Measurements from ENCODE around the gene URAD. TPM values are rescaled to one million over a fixed set of nuclear protein-coding genes. Genes with fewer than 3 reads are reported as not detected.

URAD gene
- total RNA-seq, 2 experiments from 2014 or later = not detected

DNA sequence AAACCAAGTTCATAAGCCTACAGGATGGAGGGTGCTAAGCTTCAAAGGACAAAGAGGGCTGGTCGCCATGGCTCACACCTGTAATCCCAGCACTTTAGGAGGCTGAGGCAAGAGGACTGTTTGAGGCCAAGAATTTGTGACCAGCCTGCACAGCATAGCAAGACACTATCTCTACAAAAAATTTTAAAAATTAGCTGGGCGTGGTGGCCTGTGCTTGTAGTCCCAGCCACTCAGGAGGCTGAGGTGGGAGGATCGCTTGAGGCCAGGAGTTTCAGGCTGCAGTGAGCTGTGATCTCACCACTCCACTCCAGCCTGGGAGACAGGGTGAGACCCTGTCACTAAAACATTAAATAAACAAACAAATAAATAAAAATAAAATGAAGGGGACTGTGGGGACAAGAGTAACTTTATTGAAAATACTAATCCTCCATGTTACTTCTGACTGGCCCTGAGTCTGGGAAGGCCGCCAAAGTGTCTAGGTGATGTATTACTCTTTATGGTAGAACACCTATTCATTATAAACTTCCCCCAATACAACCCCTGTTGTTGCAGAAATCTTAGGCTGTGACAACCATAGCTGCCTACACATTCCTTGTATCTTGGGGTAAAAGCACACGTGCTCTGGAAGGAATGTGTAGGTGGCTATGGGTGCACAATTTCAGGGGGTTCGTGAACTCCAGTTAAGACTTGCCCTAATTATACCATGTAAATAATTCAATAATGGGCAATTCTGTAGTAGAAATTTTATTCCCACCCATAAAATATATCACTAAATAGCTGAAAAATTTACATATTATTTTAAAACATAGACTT, 14.6 kb upstream of the URAD start:
- DNase-seq (ENCODE audit: low spot score) = no peak
- Histone ChIP-seq H3K4me1 (ENCODE audit: insufficient read depth, low read length, poor library complexity, severe bottlenecking) (no peaks in the 10 kb centered on the region), H3K9me3 (ENCODE audit: low read length) (no peaks in the 10 kb centered on the region), H3K27ac (ENCODE audit: low read depth, low read length, poor library complexity, severe bottlenecking) (no peak overlapping the region), H2AFZ (ENCODE audit: low read length) (no peak overlapping the region), H3K4me3 (ENCODE audit: low read depth, low read length, poor library complexity, severe bottlenecking) (no peak overlapping the region), H3K36me3 (ENCODE audit: insufficient read depth, low read length) (no peaks in the 10 kb centered on the region), H3K9me2 (ENCODE audit: insufficient read depth, low read length) (no peaks in the 10 kb centered on the region), H3K4me2 (ENCODE audit: low read length) (no peak overlapping the region), H4K20me1 (ENCODE audit: insufficient read depth, low read length) (no peaks in the 10 kb centered on the region), H3K79me2 (ENCODE audit: insufficient read depth, low read depth, low read length) (no peaks in the 10 kb centered on the region)
- no TSS peak for BruUV-seq (replicated peaks)
- CTCF ChIA-PET (ENCODE audit: unreplicated experiment) = interaction anchor here (0.5 kb wide), 1 partner anchor 16 kb away, joined by 3 read pairs; no protein-coding TSS in a partner anchor
- intact Hi-C loops (cut with micrococcal nuclease; ENCODE audit: unreplicated experiment) = loop anchor here (10.0 kb wide), 1 partner anchor 632 kb away; no protein-coding TSS in a partner anchor
- TF ChIP-seq EZH2phosphoT487 (IDR thresholded peaks at IDR 0.05; ENCODE audit: borderline replicate concordance, low read depth, low read length) = no peak
- TF ChIP-seq, protein P1, sequence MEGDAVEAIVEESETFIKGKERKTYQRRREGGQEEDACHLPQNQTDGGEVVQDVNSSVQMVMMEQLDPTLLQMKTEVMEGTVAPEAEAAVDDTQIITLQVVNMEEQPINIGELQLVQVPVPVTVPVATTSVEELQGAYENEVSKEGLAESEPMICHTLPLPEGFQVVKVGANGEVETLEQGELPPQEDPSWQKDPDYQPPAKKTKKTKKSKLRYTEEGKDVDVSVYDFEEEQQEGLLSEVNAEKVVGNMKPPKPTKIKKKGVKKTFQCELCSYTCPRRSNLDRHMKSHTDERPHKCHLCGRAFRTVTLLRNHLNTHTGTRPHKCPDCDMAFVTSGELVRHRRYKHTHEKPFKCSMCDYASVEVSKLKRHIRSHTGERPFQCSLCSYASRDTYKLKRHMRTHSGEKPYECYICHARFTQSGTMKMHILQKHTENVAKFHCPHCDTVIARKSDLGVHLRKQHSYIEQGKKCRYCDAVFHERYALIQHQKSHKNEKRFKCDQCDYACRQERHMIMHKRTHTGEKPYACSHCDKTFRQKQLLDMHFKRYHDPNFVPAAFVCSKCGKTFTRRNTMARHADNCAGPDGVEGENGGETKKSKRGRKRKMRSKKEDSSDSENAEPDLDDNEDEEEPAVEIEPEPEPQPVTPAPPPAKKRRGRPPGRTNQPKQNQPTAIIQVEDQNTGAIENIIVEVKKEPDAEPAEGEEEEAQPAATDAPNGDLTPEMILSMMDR (conservative IDR thresholded peaks at IDR 0.05; ENCODE audit: low read length) = no peak
- POLR2A ChIA-PET = interaction anchor here (1.9 kb wide), 1 partner anchor 9 kb away, joined by 5 read pairs; no protein-coding TSS in a partner anchor

DNA sequence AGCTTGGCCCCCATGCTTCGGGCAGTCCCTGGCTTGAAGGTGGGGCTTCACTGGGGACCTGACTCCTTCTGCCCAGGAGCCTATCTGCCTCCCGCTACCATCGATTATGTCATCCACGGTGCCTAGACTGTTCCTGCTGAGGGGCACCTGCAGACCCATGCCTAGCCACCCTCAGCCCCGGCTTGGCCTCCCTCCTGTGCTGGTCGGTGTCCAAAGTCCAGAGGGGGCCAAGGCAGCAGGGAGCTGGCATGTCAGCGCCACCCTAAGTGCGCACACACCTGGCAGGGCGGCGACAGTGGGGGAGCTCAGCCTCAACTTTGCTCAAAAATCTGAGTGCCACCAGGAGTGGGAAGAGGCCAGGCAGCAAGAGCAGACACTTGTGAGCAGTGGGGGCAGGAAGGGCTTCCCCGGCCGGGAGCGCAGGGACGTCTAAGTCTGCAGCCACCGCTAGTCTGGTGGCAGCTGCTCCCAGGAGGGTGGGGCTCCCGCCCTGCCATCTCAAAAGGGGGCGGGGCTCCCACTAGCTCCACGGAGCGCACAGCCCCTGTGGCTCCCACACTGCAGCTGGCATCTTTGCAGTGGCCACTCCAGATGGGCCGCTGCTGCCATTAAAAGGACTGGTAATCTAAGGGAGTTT, 13.5 kb upstream of the URAD start:
- H3K4me2 ChIP-seq (ENCODE audit: low read length) = no peak overlapping the region
- ChIA-PET CTCF (ENCODE audit: unreplicated experiment) (no interaction called here), POLR2A (interaction anchor here (1.9 kb wide), 1 partner anchor 10 kb away, joined by 5 read pairs; no protein-coding TSS in a partner anchor)
- H3K9me2 ChIP-seq (ENCODE audit: insufficient read depth, low read length) = no peaks in the 10 kb centered on the region
- H3K4me3 ChIP-seq (ENCODE audit: low read depth, low read length, poor library complexity, severe bottlenecking) = no peak overlapping the region
- H4K20me1 ChIP-seq (ENCODE audit: insufficient read depth, low read length) = no peaks in the 10 kb centered on the region
- no peak for DNase-seq (ENCODE audit: low spot score)
- intact Hi-C loops (cut with micrococcal nuclease; ENCODE audit: unreplicated experiment) = loop anchor here (10.0 kb wide), 1 partner anchor 633 kb away; no protein-coding TSS in a partner anchor
- no peaks in the 10 kb centered on the region for H3K79me2 ChIP-seq (ENCODE audit: insufficient read depth, low read depth, low read length)
- no peaks in the 10 kb centered on the region for H3K36me3 ChIP-seq (ENCODE audit: insufficient read depth, low read length)
- no TSS peak for BruUV-seq (replicated peaks)
- TF ChIP-seq, protein P1 (conservative IDR thresholded peaks at IDR 0.05; ENCODE audit: low read length) = no peak
- TF ChIP-seq EZH2phosphoT487 (IDR thresholded peaks at IDR 0.05; ENCODE audit: borderline replicate concordance, low read depth, low read length) = no peak
- H3K9me3 ChIP-seq (ENCODE audit: low read length) = no peaks in the 10 kb centered on the region
- H3K27ac ChIP-seq (ENCODE audit: low read depth, low read length, poor library complexity, severe bottlenecking) = no peak overlapping the region
- no peaks in the 10 kb centered on the region for H3K4me1 ChIP-seq (ENCODE audit: insufficient read depth, low read length, poor library complexity, severe bottlenecking)
- H2AFZ ChIP-seq (ENCODE audit: low read length) = no peak overlapping the region

All from OCI-LY7 (cell line).